Activated gamma-delta T cell treated with Interleukin-2 at 50 U/mL for 16 hours (primary cell): ENCODE results near the gene PPP1R13L.

ENCODE experiments used
- DNase-seq: peaks from one replicate; pipeline ENCODE4 v3.0.0-alpha.2; 2020

Gene PPP1R13L

DNA sequence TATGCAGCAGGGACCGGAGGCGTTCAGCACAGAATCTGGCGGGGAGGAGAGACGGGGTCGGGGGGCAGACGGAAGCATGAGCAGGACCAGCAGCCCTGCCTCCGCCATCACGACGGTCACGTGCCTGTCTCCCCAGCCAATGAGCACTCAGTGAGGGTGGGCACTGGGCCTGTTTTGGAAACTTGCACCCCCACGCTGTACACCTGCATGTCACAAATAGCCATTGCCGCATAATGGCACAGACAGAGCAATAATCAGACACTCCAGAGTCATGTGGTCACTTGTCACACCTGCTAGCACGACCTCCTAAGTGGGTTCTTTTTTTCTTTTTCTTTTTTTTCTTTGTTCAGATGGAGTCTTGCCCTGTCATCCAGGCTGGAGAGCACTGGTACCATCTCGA lies 43.3 kb downstream of the PPP1R13L start:
- DNase-seq, result no peak

DNA sequence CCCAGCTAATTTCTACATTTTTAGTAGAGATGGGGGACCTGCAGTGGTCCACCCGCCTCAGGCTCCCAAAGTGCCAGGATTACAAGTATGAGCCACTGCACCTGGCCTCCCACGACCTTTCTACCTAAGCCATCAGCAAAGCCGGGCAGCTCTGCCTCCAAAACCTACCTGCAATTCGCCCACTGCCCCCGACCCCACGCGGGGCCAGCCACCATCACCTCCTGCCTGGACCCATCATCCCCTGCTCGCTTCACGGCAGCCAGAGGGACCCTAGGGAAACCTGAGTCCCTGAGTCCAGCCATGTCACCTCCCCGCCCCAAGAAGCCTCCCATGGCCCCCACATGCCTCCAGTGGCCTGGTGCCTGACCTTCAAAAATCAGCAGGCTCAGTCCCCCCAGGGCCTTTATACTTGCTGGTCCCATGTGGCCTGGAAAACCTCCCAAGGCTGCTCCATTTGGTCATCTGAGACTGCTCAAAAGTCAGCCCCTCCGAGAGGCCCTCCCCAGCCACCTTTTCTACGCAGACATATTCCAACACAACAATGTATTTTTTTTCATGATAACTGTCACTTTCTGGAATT lies 46.6 kb downstream of the PPP1R13L start:
- DNase-seq, result no peak

GRCh38 chr19:45357445-45357783 lies 47.5 kb downstream of the PPP1R13L start:
- DNase-seq, result no peak

GRCh38 chr19:45356760-45357444 lies 48.0 kb downstream of the PPP1R13L start:
- DNase-seq, result no peak

GRCh38 chr19:45355910-45356309 lies 49.0 kb downstream of the PPP1R13L start:
- DNase-seq, result no peak

- DNase-seq, result no peak
Measured at GRCh38 chr19:45355402-45355801, 49.5 kb downstream of the PPP1R13L start.

- no peak for DNase-seq
Measured at GRCh38 chr19:45354241-45354842, 50.5 kb downstream of the PPP1R13L start.

DNA sequence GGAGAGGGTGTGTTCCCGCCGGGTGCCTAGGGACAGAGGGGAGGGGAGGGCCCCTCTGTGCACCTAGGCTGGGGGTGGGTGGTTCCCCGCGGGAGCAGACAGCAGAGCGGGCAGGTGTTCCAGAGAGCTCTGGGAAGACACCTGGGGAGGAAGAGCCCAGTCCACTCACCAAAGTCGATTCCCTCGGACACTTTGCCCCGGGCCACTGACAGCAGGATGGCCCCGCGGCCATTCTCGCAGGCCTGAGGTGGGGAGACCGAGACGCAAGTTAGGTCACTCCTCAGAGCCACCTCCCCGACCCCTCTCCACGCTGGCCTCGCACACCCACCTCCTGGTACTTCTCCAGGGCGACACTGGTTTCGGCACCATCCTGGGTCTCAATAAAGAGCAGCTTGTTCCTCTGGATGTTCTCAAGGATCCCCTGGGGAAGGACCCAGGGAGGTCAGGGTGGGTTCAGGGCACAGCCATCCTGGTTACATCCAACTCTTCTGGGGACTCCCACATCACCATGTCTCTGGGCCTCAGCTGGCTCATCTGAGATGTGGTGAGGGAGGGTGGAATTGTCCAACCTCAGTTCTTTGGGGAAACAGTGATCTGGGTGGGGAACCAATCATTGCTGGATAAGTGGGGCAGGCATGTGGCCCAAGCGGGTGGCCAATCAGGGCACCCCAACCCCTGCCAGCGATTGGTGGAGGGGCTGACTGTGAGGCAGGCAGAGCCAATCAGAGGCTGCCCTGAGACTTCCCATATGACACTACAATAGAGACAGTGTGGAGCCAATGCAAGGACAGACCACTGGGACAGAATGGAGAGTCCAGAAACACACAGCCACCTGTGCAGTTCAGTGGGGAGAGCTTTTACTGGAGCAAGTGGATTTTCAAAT lies 51.7 kb downstream of the PPP1R13L start:
- DNase-seq, result no peak

DNA sequence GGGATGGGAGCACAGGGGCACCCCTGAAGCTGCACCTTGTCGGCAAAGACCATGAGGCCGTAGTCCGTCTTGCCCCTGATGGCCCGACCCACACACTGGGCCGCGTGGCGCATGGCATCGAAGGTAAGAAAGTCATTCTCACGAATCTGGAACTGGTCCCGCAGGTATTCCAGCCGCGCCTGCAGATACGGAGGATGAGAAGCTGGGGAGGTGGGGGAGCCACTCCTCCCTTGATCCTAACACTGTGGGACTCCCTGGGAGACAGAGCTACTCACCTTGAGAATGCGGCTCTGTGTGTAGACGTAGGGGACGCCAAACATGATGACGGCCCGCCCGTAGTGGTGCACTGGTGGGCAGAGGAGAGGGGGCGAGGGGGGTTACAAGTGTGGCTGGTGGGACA lies 52.4 kb downstream of the PPP1R13L start:
- DNase-seq, result no peak

DNA sequence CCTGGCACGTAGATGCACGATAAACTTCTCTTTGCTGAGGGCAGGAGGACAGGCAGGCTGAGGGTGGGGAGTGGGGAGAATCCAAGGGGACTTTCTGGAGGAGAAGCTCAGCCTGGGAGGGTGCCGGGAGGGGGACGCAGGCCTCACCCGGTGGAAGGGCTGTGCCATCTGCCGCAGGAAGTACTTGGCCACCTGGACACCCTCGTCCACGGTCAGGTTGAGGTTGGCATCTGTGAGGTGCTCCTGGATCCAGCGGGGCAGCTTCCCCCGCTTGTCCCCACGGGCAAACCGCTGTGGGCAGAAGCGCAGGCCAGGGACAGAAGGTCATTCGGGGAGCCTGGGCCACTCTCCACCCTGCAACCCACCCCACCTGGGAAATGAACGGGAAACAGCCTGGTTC lies 52.8 kb downstream of the PPP1R13L start:
- DNase-seq, result no peak

DNA sequence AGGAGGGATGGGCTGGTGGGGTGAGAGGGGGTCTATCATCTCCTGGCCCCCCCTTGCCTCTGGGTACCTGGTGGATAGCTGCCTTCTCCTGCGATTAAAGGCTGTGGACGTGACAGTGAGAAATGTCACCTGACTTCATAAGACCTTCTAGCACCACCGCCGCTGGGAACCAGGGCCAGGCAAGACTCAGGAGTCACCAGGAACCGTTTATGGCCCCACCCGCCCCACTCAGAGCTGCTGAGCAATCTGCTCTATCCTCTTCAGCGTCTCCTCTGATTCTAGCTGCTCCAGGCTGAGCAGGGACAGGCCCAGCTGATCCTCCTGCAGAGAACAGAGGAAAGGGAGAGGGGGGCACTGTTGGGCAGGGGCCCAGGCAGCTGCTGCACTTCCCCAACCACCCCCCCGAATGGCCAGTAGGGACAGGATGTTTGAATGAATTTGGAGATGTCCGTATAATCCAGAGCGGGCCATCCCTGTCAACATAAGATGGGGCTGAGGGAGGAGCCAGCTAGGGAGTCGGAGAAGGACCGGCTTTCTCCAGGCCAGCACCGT lies 53.4 kb downstream of the PPP1R13L start:
- DNase-seq, result no peak

DNA sequence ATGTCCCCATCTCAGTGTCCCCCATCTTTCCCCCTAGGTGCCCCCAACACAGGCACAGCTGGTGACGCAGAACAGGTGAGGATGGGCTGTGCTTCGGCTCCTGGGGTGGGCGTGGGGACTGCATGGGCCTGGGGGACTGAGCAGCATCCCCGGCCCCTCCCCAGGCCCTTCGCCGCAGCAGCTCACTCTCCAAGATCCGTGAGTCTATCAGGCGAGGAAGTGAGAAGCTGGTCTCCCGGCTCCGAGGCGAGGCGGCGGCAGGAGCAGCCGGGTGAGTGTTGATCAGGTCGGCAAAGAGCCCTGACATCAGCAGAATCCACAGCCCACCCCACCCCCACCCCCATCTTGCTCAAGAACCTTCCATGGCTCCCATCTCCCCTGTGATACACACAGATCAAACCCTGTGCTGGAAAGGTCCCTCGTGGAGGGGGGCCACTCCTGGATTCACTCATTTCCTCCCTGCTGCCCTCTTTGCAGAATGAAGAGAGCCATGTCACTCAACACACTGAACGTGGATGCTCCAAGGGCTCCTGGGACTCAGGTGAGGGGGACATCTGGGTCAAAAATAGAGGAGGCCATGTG lies 54.3 kb downstream of the PPP1R13L start:
- no peak for DNase-seq

- no peak for DNase-seq
Measured at GRCh38 chr19:45349430-45349941, 55.4 kb downstream of the PPP1R13L start.

DNA sequence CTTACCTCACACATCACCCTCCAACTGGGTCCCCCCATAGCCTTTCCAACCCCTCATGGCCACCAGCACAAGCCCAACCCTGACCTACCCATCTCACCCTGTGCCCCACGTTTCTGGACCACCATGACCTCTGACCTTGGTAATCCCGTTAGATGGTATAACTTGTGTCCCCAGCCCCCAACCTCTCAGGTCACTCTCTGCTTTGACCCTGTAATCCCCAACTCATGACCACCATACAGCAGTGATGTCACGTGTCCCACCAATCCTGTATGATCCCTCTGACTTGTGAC lies 55.8 kb downstream of the PPP1R13L start:
- no peak for DNase-seq

DNA sequence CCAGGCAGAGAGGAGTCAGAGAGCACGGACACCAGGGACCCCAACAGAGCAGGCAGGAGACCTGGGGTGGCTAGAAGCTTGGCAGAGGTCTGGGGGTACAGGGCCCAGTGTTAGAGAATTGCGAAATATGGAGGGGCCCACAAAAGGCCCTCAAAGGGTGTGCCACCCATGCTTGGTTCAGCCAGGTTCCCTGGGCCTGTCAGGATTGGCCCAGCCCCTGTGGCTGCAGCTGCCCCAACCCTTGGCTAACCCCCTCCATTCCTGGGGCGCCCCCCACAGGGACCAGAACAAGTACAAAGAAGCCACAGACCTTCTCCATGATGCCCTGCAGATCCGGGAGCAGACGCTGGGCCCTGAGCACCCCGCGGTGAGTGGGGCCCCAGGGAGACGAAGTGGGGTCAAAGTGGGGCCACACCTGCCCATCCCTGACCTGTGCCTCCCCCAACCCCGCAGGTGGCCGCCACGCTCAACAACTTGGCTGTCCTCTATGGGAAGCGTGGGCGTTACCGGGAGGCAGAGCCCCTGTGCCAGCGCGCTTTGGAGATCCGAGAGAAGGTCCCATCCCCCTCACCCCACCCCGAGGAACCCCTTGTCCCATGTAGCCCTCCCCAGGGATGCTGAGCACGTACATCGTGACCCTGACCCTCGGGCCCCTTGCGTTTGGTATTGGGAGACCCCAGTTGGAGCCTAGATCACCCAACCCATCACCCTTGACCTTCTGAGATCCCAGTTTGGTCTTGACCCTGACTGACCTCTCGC lies 56.3 kb downstream of the PPP1R13L start:
- DNase-seq, result no peak

DNA sequence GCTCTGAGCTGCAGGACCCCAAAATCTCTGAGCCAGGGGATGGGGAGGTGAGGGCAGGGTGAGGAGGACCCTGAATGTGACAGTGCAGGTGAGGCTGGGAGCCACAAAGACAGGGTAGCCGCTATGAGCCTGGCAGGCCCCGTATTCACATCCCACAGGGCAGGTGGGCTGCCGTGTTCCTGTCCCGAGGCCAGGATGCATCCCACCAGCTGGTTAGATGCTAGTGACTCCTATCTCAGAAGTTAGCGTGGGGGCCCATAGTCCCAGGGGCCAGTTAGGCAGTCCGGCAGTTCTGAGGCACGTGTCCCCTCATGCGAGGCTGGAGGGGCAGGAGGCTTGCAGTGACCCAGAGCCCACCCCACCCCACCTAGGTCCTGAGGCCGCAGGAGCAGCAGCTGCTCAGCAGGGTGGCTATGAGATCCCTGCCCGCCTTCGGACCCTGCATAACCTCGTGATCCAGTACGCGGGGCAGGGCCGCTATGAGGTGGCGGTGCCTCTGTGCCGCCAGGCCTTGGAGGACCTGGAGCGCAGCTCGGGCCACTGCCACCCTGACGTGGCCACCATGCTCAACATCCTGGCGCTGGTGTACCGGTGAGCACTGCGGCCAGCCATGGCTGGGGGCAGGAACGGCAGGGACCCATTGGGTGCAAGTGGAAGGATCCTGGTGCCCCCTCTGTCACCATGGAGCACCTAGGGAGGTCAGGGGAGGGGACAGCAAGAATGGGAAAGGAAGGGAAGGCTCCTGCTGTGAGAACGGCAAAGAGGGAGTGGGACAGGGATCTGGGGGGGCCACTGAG lies 57.1 kb downstream of the PPP1R13L start:
- no peak for DNase-seq

DNA sequence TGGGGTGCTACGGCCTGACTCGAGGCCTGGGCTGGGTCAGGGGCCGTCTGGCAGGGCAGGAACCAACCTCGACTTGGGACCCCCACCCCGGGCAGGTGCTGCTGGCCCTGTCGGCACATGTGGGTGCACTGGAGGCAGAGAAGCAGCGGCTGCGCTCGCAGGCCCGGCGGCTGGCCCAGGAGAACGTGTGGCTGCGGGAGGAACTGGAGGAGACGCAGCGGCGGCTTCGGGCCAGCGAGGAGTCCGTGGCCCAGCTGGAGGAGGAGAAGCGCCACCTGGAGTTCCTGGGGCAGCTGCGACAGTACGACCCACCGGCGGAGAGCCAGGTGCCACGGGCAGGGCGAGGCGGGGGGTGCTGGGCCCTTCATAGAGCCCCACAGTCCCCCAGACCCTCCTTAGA lies 58.4 kb downstream of the PPP1R13L start:
- DNase-seq, result no peak

GRCh38 chr19:45345506-45345860 lies 59.4 kb downstream of the PPP1R13L start:
- no peak for DNase-seq

GRCh38 chr19:45344621-45345505 lies 60.0 kb downstream of the PPP1R13L start:
- no peak for DNase-seq

GRCh38 chr19:45342911-45343310 lies 62.0 kb downstream of the PPP1R13L start:
- DNase-seq, result no peak
